GM23338 (cell line): ENCODE measurements around the gene P2RX7. TPM values are rescaled to one million over a fixed set of nuclear protein-coding genes. Genes with fewer than 3 reads are reported as not detected.

Experiments
- ATAC-seq: fragments of 200-7000 bp; cut with Tn5 transposase; 3 replicates; pipeline ENCODE4 v1.9.1; 2020
- DNase-seq: peaks from one replicate; pipeline ENCODE4 v3.0.0-alpha.2; 2015; ENCODE audit warnings: low spot score
- H2AFZ ChIP-seq: fragments of 200-600 bp; sonication (generic); 2 replicates; pipeline ENCODE4 v1.8.0; 2016; ENCODE audit warnings: antibody characterized with exemption, mild to moderate bottlenecking, moderate library complexity
- H3F3A ChIP-seq: fragments of 200-600 bp; sonication (generic); replicated peaks from 2 replicates; pipeline ENCODE4 v1.8.0; 2017; ENCODE audit warnings: antibody characterized with exemption, mixed run types, low read depth
- H3K27ac ChIP-seq: fragments of 200-600 bp; sonication (generic); 2 replicates; pipeline ENCODE4 v1.6.1; 2016; ENCODE audit warnings: low read depth
- H3K27me3 ChIP-seq: fragments of 200-600 bp; sonication (generic); 2 replicates; pipeline ENCODE4 v1.8.0; 2016; ENCODE audit warnings: mild to moderate bottlenecking, mixed run types, moderate library complexity; ENCODE audit not compliant: insufficient read depth
- H3K36me3 ChIP-seq: fragments of 200-600 bp; sonication (generic); 2 replicates; pipeline ENCODE4 v1.8.0; 2016; ENCODE audit warnings: mild to moderate bottlenecking; ENCODE audit not compliant: insufficient read depth
- H3K4me1 ChIP-seq: fragments of 200-600 bp; sonication (generic); 2 replicates; pipeline ENCODE4 v1.8.0; 2016; ENCODE audit warnings: mild to moderate bottlenecking, moderate library complexity; ENCODE audit not compliant: insufficient read depth
- H3K4me2 ChIP-seq: fragments of 200-600 bp; sonication (generic); 2 replicates; pipeline ENCODE4 v1.7.1; 2017; ENCODE audit warnings: mixed run types
- H3K4me3 ChIP-seq: fragments of 200-600 bp; sonication (generic); 2 replicates; pipeline ENCODE4 v1.6.1; 2016; ENCODE audit warnings: mixed run types
- H3K79me2 ChIP-seq: fragments of 200-600 bp; sonication (generic); replicated peaks from 2 replicates; pipeline ENCODE4 v1.8.0; 2017; ENCODE audit warnings: mild to moderate bottlenecking; ENCODE audit not compliant: insufficient read depth
- H3K9me2 ChIP-seq: fragments of 200-600 bp; sonication (generic); 2 replicates; pipeline ENCODE4 v1.8.0; 2017; ENCODE audit not compliant: insufficient read depth
- H4K20me1 ChIP-seq: fragments of 200-600 bp; sonication (generic); replicated peaks from 2 replicates; pipeline ENCODE4 v1.8.0; 2017; ENCODE audit warnings: mild to moderate bottlenecking; ENCODE audit not compliant: insufficient read depth
- H3K27ac Mint-ChIP-seq: 2 replicates; pipeline ENCODE4 v1.8.0; 2020; ENCODE audit warnings: inconsistent platforms, mild to moderate bottlenecking, moderate library complexity, mixed read lengths
- H3K27me3 Mint-ChIP-seq: 3 replicates; pipeline ENCODE4 v1.8.0; 2022; ENCODE audit warnings: low read depth, mild to moderate bottlenecking, moderate library complexity, mixed read lengths, inconsistent platforms; ENCODE audit not compliant: insufficient read depth, poor library complexity
- H3K36me3 Mint-ChIP-seq: 3 replicates; pipeline ENCODE4 v1.8.0; 2021; ENCODE audit warnings: low read depth, mild to moderate bottlenecking, inconsistent platforms, moderate library complexity, mixed read lengths
- H3K4me1 Mint-ChIP-seq: 3 replicates; pipeline ENCODE4 v1.8.0; 2020; ENCODE audit warnings: mild to moderate bottlenecking, inconsistent platforms, mixed read lengths
- H3K4me3 Mint-ChIP-seq: 3 replicates; pipeline ENCODE4 v1.8.0; 2021; ENCODE audit warnings: moderate library complexity, mild to moderate bottlenecking, inconsistent platforms, mixed read lengths
- H3K9me3 Mint-ChIP-seq: 3 replicates; pipeline ENCODE4 v1.8.0; 2020; ENCODE audit warnings: moderate library complexity, mild to moderate bottlenecking, inconsistent platforms, mixed read lengths
- CREB1 ChIP-seq: fragments of 250-450 bp; sonication (Bioruptor Pico); IDR thresholded peaks from 2 replicates; pipeline ENCODE4 v1.5.0; 2020; ENCODE audit warnings: low read depth, mild to moderate bottlenecking, moderate library complexity
- ETS1 ChIP-seq: IDR thresholded peaks from 2 replicates; pipeline ENCODE4 v1.6.1; 2016; ENCODE audit warnings: antibody characterized with exemption
- EZH2 ChIP-seq: fragments of 200-600 bp; sonication (generic); IDR thresholded peaks from one replicate; pipeline ENCODE4 v1.8.0; 2017; ENCODE audit warnings: antibody characterized with exemption, mild to moderate bottlenecking, low read depth; ENCODE audit not compliant: unreplicated experiment
- EZH2phosphoT487 ChIP-seq: fragments of 200-600 bp; sonication (generic); IDR thresholded peaks from one replicate; pipeline ENCODE4 v1.8.1; 2018; ENCODE audit warnings: antibody characterized with exemption; ENCODE audit not compliant: unreplicated experiment
- JUNB ChIP-seq: IDR thresholded peaks from one replicate; pipeline ENCODE4 v1.6.1; 2016; ENCODE audit warnings: antibody characterized with exemption; ENCODE audit not compliant: unreplicated experiment
- NANOG ChIP-seq: IDR thresholded peaks from 2 replicates; pipeline ENCODE4 v1.6.1; 2016; ENCODE audit warnings: antibody characterized with exemption, borderline replicate concordance
- STAT1 ChIP-seq: IDR thresholded peaks from one replicate; pipeline ENCODE4 v1.6.1; 2016; ENCODE audit warnings: antibody characterized with exemption; ENCODE audit not compliant: unreplicated experiment
- ZNF331 ChIP-seq: fragments of 250-450 bp; sonication (Bioruptor Pico); IDR thresholded peaks from 2 replicates; pipeline ENCODE4 v1.5.0; 2020; ENCODE audit warnings: low read depth, mild to moderate bottlenecking, moderate library complexity
- polyA plus RNA-seq: library from polyadenylated mRNA; unstranded; fragments of >200 nt; fragmentation: Nextera tagmentation; extraction: Ambion mirVana; gene quantifications from 2 replicates; pipeline ENCODE4 v1.2.1, GENCODE V29; 2016
- total RNA-seq: library from RNA; depleted of rRNA; stranded (reverse); fragments of >200 nt; shearing (Covaris generic); gene quantifications from 2 replicates; pipeline ENCODE4 v1.2.3, GENCODE V29; 2014
- TF ChIP-seq, protein P1 (sequence below): fragments of 250-450 bp; sonication (Bioruptor Pico); IDR thresholded peaks from 2 replicates; pipeline ENCODE4 v1.5.0; 2020; ENCODE audit warnings: mild to moderate bottlenecking, moderate library complexity

P2RX7 gene
- total and polyA plus RNA-seq, 2 experiments from 2014 or later: 0.24 to 0.48 TPM

- H3K4me2 ChIP-seq: no peak overlapping the region
- no peak overlapping the region for H3K4me3 Mint-ChIP-seq
- H3K36me3 ChIP-seq: no peaks in the 10 kb centered on the region
- H3K4me1 ChIP-seq: no peaks in the 10 kb centered on the region
- peaks cover 4% of the 10 kb centered on the region for H3K27me3 Mint-ChIP-seq
- no peaks in the 10 kb centered on the region for H3K9me2 ChIP-seq
- ATAC-seq: no peak
- DNase-seq: no peak
- no peaks in the 10 kb centered on the region for H3F3A ChIP-seq
- TF ChIP-seq NANOG (no peak), STAT1 (no peak), EZH2 (no peak)
- no peak overlapping the region for H3K27ac Mint-ChIP-seq
- no peaks in the 10 kb centered on the region for H3K79me2 ChIP-seq
- no peaks in the 10 kb centered on the region for H3K4me1 Mint-ChIP-seq
- no peak overlapping the region for H3K27ac ChIP-seq
- no peaks in the 10 kb centered on the region for H3K27me3 ChIP-seq
- no peaks in the 10 kb centered on the region for H3K36me3 Mint-ChIP-seq
- H3K4me3 ChIP-seq: no peak overlapping the region
- no peak overlapping the region for H2AFZ ChIP-seq
- no peaks in the 10 kb centered on the region for H3K9me3 Mint-ChIP-seq
- no peaks in the 10 kb centered on the region for H4K20me1 ChIP-seq
Observed at GRCh38 chr12:121111684-121112083, 21.0 kb upstream of the P2RX7 start.

DNA sequence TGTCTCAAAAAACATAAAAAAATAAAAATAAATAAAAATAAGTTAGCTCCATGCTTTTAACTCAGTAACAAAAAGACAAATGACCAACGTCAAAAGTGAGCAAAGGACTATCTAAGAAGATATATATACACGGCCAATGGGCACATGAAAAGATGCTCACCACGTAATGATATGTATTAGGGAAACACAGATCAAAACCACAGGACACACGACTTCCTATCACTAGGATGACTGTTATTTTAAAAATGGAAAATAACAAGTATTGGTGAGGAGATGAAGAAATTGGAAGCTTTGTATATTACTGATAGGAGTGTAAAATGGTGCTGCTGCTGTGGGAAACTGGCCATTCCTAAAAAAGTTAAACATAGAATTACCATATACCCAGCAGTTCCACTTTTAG lies 20.2 kb upstream of the P2RX7 start:
- Histone ChIP-seq H3K27ac (no peak overlapping the region), H2AFZ (no peak overlapping the region), H3K4me3 (no peak overlapping the region), H3K4me1 (no peaks in the 10 kb centered on the region), H3K4me2 (no peak overlapping the region), H3K79me2 (no peaks in the 10 kb centered on the region), H4K20me1 (no peaks in the 10 kb centered on the region), H3K27me3 (no peaks in the 10 kb centered on the region), H3F3A (no peaks in the 10 kb centered on the region), H3K36me3 (no peaks in the 10 kb centered on the region), H3K9me2 (no peaks in the 10 kb centered on the region)
- no peak overlapping the region for H3K27ac Mint-ChIP-seq
- H3K36me3 Mint-ChIP-seq: no peaks in the 10 kb centered on the region
- no peaks in the 10 kb centered on the region for H3K4me1 Mint-ChIP-seq
- TF ChIP-seq ETS1: no peak
- no peak for ATAC-seq
- peaks cover 4% of the 10 kb centered on the region for H3K27me3 Mint-ChIP-seq
- DNase-seq: no peak
- no peak overlapping the region for H3K4me3 Mint-ChIP-seq
- no peaks in the 10 kb centered on the region for H3K9me3 Mint-ChIP-seq

DNA sequence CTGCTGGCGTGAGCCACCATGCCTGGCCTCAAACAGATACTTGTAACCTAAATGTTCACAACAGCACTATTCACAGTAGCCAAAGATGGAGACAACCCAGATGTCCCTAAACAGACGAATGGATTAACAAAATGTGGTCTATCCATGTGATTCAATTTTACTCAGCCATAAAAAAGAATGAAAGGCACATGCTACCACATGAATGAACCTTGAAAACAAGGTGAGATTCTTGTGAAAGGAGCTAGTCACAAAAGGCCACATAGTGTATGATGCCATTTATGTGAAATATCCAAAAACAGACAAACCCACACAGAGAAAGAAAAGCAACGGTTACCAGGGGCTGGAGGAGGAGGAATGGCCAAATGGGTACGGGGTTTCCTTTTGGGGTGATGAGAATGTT lies 19.6 kb upstream of the P2RX7 start:
- no peak overlapping the region for H2AFZ ChIP-seq
- TF ChIP-seq ZNF331 (no peak), EZH2phosphoT487 (no peak), JUNB (no peak), STAT1 (no peak), ETS1 (no peak), NANOG (no peak), CREB1 (CRISPR knock-in tag) (no peak)
- TF ChIP-seq, protein P1, sequence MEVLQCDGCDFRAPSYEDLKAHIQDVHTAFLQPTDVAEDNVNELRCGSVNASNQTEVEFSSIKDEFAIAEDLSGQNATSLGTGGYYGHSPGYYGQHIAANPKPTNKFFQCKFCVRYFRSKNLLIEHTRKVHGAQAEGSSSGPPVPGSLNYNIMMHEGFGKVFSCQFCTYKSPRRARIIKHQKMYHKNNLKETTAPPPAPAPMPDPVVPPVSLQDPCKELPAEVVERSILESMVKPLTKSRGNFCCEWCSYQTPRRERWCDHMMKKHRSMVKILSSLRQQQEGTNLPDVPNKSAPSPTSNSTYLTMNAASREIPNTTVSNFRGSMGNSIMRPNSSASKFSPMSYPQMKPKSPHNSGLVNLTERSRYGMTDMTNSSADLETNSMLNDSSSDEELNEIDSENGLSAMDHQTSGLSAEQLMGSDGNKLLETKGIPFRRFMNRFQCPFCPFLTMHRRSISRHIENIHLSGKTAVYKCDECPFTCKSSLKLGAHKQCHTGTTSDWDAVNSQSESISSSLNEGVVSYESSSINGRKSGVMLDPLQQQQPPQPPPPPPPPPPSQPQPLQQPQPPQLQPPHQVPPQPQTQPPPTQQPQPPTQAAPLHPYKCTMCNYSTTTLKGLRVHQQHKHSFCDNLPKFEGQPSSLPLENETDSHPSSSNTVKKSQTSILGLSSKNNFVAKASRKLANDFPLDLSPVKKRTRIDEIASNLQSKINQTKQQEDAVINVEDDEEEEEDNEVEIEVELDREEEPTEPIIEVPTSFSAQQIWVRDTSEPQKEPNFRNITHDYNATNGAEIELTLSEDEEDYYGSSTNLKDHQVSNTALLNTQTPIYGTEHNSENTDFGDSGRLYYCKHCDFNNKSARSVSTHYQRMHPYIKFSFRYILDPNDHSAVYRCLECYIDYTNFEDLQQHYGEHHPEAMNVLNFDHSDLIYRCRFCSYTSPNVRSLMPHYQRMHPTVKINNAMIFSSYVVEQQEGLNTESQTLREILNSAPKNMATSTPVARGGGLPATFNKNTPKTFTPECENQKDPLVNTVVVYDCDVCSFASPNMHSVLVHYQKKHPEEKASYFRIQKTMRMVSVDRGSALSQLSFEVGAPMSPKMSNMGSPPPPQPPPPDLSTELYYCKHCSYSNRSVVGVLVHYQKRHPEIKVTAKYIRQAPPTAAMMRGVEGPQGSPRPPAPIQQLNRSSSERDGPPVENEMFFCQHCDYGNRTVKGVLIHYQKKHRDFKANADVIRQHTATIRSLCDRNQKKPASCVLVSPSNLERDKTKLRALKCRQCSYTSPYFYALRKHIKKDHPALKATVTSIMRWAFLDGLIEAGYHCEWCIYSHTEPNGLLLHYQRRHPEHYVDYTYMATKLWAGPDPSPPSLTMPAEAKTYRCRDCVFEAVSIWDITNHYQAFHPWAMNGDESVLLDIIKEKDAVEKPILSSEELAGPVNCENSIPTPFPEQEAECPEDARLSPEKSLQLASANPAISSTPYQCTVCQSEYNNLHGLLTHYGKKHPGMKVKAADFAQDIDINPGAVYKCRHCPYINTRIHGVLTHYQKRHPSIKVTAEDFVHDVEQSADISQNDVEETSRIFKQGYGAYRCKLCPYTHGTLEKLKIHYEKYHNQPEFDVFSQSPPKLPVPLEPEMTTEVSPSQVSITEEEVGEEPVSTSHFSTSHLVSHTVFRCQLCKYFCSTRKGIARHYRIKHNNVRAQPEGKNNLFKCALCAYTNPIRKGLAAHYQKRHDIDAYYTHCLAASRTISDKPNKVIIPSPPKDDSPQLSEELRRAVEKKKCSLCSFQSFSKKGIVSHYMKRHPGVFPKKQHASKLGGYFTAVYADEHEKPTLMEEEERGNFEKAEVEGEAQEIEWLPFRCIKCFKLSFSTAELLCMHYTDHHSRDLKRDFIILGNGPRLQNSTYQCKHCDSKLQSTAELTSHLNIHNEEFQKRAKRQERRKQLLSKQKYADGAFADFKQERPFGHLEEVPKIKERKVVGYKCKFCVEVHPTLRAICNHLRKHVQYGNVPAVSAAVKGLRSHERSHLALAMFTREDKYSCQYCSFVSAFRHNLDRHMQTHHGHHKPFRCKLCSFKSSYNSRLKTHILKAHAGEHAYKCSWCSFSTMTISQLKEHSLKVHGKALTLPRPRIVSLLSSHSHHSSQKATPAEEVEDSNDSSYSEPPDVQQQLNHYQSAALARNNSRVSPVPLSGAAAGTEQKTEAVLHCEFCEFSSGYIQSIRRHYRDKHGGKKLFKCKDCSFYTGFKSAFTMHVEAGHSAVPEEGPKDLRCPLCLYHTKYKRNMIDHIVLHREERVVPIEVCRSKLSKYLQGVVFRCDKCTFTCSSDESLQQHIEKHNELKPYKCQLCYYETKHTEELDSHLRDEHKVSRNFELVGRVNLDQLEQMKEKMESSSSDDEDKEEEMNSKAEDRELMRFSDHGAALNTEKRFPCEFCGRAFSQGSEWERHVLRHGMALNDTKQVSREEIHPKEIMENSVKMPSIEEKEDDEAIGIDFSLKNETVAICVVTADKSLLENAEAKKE (CRISPR knock-in tag): no peak

More for the DNA sequence above, 19.6 kb upstream of the P2RX7 start:
- H3K27me3 ChIP-seq: no peaks in the 10 kb centered on the region
- H3F3A ChIP-seq: no peaks in the 10 kb centered on the region
- no peaks in the 10 kb centered on the region for H3K36me3 Mint-ChIP-seq
- H3K79me2 ChIP-seq: no peaks in the 10 kb centered on the region
- H3K36me3 ChIP-seq: no peaks in the 10 kb centered on the region
- ATAC-seq: no peak
- no peak for DNase-seq
- H3K27ac Mint-ChIP-seq: no peak overlapping the region
- no peak overlapping the region for H3K4me3 ChIP-seq
- H3K9me2 ChIP-seq: 0 out of 2 replicates have a peak, but pooled peaks cover under 1% of the 10 kb centered on the region
- H3K4me1 ChIP-seq: no peaks in the 10 kb centered on the region
- no peaks in the 10 kb centered on the region for H3K4me1 Mint-ChIP-seq
- H4K20me1 ChIP-seq: no peaks in the 10 kb centered on the region
- peaks cover 4% of the 10 kb centered on the region for H3K27me3 Mint-ChIP-seq
- no peaks in the 10 kb centered on the region for H3K9me3 Mint-ChIP-seq
- H3K4me2 ChIP-seq: no peak overlapping the region
- no peak overlapping the region for H3K4me3 Mint-ChIP-seq
- H3K27ac ChIP-seq: no peak overlapping the region
